Activated naive CD4-positive, alpha-beta T cell treated with Interleukin-2 at 50 U/mL for 16 hours (primary cell): ENCODE measurements around the gene PRKN.

ENCODE experiments used
- DNase-seq: peaks from one replicate; pipeline ENCODE4 v3.0.0-alpha.2; 2020

The PRKN gene

DNA sequence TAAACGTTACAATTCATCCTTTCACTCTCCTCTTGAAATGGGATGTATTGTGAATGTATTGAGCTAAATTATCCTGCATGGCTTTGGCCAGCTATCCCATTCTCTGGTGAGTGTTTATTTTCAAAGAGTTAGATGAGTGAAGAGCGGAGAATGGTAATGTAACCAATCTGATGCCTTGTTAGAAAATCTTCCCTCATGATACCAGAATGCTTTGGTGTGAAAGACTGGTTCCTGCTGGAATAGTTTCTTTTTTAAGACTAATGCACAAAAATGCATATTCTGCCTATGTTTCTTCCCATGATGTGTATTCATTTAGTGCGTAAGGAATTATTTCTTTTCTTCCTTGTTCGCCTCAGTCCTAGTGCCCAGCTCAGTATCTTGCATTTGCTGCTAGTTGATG, 506.7 kb downstream of the PRKN start:
- no peak for DNase-seq

DNA sequence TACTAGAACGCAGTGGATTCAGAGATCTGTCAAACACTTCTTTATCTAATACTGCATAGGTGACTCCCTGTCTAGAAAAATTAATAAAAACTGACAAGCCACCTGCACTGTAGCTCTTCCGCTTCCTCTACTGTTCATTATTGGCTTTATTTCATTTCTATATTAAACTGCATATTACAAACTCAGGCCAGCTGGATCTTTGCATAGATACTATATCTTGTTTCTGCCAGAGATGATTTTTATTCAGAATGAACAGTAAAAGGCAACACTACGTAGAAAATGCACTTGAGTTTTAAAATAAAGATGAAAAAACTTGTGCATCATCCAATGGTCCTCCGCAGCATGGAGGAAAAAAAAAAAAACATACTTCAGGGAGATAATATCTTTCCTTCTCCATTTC, 508.3 kb downstream of the PRKN start:
- no peak for DNase-seq

DNA sequence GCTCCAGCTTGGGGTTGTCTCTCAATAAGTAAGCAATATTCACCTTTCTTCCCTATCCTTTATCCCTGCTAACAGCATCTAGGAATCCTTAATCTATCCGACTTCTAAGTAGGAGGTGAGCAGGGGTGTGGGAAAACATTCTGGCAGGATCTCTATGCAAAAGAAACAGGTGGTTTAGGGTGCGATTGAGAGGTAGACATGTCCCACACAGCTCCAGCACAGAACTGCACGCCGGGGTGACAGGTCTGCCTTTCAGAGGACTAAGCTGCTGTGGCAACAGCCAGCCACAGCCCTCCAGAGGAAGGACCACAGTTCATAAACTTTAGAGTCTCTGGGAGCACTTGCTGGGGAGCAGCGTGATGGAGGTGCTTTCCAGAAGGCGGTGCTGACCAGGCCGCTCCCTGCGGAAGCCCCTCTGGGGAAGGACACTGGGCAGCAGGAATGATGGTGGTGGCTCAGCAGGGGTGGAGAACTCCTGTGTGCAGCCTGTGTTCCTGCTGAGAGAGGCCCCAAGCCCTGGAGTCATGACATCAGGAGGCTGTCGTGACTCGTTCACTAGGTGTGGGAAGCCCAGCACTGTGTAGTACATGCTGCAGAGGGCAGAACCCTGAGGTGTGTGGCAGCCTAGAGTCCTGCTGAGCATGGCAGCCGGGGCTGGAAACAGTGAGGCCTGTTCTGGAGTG, 509.6 kb downstream of the PRKN start:
- no peak for DNase-seq

DNA sequence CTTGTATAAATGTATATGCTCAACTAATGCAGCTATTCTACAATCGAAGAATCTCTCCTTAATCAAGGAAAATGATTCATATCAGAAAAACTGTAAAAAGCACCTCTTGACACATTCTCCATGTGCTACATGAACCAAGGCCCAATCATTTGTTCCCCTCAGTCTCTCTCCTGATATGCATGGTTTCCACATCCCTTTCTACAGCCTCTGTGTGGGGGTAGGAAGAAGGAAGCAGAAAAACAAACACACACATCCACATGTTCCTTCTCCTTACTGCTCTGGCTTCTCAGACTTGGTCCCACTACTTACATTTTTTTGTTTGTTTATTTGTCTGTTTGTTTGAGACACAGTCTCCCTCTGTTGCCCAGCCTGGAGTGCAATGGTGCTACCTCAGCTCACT, 510.5 kb downstream of the PRKN start:
- DNase-seq = no peak

DNA sequence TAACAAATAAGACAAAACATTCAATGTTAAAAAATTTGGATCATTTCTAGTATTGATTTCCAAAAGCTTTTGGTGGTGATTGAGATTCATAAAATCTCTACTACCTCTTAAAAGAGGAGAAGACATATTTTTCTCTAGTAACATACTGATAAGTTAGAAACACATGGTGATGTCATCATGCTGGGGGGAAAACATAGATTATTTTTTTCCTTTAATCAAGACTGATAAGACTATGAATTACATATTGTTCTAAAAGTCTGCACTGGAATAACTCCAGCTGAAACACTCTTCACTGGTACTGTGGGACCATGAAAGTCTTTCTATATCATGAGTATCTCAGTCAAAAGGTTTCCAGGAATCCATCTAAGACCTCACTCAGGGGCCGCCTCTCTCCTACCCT, 515.8 kb downstream of the PRKN start:
- no peak for DNase-seq

DNA sequence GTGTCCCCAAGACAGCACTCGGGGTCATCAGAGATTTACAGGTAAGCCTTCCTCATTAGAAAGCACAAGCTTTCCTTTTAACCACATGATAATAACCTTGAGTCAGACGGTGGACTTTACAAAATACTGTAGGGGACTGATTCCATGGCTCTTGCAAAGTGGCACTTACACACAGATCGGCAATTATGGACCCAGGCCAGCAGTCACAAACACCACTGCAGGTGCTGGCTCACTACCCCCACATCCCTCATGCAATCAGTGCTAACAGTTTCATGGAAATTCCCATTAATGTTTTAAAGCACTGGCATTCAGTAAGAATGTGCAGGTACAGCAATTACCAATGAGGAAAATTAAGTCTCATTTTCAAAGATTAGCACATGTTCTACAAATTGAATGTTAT, 516.5 kb downstream of the PRKN start:
- no peak for DNase-seq

DNA sequence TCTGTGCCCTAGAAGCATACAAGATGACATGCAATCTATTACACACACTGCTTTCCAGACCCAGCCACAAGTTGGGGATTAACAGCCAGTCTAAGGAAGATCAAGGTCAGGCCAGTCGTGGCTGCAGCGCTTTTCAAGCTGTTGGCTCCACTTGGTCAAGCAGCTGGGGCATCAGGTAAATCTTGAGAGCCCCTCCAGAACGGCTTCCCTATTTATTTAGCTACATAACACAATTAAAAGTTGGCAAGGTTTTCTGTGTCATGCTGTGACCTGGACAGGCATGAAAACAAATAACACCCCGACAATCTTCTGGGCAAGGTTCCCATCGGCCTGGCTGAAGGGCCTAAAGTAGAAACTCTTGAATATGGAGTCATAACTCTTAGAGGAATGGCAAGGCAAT, 524.3 kb downstream of the PRKN start:
- no peak for DNase-seq

DNA sequence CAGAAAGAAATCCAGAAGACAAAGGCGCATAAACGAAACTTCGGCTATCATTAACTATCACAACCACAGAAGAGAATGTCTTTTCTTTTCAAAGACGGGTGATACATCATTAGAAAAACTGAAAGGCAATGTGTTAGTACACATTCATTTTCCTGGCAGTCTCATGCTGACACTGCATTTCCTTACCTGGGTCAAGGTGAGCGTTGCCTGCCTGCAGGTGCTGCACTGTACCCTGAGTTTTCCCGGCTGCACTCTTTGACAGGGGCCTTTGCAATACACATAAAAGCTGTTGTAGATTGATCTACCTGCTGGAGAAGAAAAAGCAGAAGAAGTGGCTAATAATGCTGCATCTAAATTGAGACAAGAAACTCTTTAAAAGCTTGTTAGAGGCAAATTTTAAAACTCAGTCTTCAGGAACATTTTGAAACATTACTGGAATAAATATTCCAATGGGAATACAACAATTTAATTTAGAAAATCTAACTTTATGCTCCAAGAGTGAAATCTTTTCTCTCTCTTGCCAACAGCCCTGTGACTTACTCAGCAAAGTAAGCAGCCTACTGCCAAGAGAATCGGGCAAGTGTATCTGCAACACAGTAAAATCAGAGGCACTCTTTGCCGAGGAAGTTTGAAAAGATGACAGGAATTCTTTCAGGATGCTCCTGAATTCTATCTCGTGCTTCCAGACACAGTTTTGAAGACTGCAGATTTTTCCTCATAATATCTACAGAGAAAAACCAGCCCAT, 526.4 kb downstream of the PRKN start:
- no peak for DNase-seq

DNA sequence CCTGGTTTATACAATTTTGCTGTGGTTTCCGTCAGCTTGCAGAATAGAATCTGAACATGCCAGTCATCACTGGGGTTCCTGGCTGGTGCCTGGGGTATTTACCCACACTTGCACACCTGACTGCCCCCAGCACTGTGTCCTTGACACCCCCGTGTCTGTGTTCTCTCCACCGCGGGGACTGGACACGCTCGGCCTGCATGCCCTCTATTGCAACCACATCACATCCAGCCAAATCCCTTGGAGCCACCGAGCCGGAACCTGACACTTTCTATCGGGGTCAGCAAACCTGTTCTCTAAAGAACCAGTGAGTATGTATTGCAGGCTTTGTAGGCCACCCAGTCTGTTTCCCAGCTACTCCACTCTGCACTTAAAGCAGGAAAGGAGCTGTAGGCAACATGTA, 527.5 kb downstream of the PRKN start:
- no peak for DNase-seq

DNA sequence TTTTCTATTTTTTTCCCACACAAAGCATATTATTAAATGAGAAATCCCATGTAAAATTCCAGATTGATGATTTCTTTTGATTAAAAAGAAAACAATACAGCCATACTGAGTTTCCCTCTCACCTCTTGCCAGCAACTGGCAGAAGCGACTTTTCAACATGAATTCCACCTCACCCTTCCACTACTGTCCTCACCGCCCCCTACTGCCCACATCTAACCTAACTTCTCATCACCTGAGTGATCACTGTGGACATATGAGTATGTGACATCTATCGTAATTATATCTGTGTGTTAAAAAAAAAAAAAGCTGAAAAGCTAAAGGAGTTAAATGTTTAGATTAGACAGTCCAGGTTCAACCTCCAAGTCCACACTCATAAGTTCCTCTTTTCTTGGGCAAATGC, 528.6 kb downstream of the PRKN start:
- no peak for DNase-seq

DNA sequence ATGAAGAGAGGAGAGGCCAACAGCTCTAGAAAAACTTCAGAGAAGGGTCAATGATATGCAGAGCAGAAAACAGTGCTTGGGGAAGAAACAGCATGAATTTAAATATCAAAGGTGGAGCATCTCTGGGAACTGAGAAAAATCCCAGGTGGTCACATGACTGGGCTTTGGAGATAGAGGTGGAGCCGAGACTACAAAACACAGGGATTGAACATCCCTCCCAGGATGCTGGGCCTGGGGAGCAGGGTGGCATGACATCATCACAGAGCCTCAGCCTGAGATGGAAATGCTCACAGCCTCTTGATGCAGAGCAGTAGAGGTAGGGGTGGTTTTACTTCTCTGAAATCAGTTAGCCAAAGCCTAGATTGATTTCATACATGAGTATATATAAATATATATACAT, 529.5 kb downstream of the PRKN start:
- DNase-seq = no peak

DNA sequence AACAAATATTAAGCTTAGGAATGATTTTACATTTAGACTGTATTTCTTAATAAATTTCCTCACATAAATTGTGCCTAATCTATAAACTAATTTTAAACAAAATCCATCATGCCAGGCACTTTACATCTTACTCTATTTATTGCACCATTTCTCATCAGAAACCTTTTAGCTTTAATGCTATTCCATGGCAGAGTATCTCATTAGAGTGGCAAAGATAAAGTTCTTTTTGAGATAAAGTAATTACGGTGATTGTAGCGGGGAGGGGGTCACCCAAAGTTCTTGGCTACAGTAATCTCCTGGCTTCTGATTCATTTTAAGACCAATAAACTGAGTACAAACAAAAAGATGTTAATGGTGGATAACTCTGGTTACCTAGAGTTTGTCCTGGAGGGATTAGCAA, 532.1 kb downstream of the PRKN start:
- no peak for DNase-seq

DNA sequence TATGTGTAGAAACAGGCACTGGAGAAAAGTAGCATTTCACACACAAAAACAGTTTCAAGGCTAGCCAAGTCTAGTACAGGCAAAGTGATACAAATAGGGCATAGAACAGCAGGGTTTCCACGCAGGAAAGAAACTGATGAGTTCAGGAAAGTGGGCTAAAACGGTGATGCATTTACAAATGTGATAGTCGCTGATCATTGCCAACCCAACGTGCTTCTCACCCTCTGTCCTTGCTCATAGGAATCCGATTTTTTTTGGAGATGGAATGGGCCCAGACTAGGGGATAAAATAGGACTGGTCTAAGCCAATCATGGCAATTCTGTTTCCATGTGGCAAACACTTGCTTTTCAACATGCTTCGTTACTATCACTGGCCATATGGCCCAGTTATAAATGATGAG, 536.6 kb downstream of the PRKN start:
- no peak for DNase-seq

DNA sequence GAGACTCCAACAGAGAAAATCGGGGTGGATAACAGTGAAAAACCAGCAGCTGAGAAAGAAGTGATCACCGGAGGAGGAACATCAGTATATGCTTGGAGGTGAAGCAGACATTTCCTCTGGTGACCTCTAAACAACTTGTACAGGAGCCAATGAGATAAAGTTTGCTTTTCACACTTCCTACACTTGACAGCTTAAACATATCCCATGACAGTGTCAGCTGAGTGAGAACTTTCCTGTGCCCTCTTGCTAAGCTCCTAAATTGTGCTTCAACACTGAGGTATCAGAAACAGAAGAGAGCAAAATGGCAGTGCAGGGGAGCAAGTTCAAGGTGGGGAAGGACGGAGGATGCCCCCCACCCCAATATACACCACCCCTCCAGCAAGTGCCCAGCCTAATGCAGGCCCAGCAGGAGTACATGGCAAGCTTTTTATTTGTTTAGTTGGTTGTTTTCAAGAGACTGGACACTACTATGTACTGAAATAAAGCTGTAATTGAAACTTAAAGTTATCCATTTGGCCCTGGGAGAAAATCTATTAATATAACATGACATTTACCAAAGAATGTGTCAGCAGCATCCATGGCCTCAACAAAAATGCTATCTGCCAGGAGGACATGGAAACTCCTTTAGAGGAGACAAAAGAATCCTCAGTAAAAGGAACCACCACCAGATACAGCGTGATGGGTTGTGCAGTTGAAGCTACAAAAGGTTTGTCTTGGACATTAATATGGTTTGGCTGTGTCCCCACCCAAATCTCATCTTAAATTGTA, 540.2 kb downstream of the PRKN start:
- DNase-seq = no peak

DNA sequence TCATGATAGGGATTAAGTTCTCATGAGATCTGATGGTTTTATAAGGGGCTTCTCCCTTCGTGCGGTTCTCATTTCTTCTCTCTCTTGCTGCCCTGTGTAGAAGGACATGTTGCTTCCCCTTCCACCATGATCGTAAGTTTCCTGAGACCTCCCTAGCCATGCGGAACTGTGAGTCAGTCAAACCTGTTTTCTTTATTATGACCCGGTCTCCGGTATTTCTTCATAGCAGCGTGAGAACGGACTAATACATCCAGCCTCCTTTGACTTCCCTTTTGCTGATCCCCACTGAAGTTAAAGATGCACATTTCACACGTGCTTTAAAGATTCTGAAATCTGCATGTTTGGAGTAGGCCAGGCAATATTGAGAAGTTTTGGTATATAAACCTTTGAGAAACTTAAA, 543.1 kb downstream of the PRKN start:
- DNase-seq = no peak

DNA sequence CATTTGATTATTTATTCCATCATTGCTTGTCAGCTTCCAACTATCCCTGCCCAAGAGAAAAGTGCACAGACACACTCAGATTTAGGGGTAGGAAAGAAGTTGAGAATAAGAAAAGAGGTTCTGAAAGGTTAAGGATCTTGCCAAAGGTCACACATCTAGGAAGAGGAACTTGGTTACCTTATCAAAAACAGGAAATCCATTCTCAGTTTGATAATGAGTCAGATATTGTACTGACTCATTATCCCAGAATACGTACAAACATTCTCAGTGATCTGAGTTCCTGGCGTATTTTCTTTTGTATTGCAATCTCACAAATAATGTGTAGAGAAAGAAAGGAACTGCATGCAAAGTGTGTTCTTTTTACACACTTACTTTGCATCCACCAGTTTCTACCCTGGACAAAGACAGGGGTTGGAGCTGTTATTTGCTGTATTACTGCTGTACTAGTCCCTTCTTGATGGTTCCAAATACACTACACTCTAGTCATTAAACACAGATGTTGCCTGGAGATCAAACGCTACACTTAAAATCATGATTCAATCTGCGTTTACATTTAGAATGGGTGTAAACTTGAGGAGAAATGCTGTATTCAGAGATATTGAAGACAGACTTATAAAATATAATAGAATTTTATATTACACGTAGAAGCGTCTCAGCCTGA, 545.7 kb downstream of the PRKN start:
- DNase-seq = no peak

DNA sequence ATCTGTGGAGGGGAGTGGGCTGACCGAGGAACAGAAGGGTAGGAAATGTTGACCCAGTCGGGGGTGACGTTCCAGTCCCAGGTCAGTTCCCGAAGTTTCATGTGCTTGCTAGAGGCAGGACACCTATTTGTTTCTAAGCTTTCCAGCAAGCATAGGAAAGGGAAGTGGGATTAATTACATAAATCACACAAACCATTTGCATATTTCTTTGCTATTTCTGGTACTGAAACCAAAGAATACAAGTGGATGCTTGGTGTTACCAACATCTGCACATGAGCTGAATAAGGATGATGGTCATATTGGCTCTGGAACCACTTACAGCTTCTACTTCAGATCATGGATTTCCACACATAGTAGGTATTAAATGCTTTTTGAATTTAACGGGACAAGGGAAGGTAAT, 546.5 kb downstream of the PRKN start:
- no peak for DNase-seq

DNA sequence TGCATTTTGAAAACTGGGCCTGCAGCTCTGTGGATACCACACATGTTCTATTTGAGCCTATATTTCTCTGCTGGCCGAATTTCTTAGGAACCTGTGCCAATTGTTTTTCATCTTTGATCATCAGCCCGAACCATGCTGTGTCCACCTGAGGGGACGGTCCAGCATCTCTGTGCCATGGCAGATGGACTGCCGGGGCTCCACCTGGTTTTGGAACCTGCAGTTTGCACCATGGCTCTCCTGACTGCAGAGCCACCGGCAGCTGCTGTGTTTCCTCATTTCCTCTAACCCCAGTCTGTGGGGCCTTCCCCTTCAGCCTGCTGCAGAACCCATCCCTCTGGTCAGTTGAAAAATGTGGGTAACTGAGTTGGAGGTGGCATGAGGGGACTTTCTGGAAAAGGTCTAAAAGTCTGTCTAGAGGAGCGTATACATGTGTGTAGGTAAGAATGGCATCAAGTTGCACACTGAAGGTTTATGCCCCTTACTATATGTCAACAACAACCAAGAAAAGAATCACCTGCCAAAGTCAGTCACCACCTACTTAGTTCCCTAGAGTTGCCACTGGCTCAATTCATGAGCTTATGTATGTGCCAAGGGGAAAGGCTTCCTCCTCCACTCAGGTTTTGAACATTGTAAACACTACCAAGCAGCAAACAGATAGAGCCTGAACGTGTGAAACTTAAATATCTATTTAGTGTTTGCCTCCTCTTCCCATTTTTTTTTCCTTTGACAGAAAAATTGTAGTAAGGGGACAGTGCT, 548.2 kb downstream of the PRKN start:
- DNase-seq = no peak

DNA sequence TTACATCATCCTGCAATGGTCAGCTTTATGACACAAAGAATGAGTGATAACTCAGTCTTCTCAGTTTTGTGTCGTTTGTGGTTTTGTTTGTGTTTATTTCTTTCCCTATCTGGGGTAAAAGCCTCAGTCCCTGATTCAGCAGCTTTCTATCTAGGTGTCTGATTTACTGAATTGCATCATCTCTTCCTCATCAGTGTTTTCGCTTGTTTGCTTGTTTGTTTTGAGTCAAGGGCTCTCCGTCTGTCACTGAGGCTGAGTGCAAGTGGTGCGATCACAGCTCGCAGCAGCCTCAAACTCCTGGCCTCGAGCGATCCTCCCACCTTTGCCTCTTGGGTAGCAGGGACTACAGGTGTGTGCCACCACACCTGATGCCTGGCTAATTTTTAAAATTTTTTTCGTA, 548.9 kb downstream of the PRKN start:
- no peak for DNase-seq

DNA sequence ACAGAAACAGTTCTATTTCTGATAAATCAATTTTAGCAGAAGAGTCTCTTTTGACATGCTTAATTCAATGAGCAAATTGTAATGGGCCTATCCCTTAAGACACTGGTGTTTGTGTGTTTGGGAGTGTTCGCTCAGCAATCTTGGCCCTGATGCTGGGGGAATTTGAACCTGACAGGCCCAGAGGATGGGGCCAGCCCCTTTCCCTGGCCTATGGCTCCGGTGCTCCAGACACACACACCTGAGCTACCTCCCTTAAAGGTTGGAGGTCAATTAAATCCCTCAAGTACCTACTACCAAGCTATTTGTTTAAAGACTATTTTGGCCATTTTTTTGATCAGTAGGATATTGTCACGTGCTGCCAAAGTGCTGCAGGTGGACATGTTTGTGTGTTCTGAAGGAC, 549.3 kb downstream of the PRKN start:
- no peak for DNase-seq

DNA sequence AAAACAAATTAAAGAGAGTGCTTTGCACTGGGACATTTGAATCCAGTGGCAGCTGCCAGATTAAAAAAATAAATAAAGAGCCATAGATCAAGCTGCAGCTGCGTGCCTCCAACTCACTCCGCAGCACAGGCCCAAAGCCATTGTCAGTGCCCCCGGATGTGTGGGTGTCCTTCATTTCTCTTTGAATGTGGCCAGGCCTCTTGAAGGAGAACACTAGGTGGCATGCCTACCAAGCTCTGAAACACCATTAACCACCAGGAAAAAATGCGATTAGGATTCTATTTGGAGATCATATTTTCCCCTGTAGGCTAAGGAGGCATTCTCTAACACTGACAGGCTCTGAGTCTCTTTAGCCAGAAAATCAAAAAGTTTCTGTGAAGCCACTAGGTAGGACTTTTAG, 549.8 kb downstream of the PRKN start:
- DNase-seq = no peak

DNA sequence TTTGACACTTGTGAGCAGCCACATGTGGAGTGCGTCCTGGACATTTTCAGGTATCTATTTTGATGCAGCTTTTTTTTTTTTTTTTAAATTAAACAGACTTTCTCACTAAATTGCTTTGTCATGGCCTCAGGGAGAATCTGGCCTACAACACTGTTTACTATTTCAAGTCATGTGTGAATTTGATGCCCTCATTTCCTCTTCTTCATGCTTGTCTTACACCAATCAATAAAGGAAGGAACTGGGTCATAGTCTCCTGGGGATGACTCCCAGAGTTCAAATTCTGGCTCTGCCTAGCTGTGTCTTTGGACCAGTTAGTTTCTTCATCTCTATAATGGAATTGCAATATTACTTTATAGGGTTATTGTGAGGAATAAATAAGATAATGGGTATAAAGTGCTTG, 554.1 kb downstream of the PRKN start:
- no peak for DNase-seq

DNA sequence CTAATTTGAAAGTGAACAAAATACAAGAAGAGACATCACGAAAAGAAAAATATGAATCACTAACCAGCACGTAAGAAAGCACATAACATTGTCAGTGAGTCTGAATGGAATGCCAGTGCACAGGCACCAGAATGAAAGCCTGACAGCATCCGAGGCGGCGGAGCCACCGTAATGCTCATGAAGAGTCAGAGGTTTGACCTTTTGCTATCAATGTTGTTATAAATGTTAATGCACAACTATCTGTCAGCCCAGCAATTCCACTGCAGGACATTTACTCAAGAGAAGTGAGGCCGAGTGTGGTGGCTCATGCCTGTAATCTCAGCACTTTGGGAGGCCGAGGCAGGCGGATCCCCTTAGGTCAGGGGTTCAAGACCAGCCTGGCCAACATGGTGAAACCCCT, 562.1 kb downstream of the PRKN start:
- DNase-seq = no peak
